ENCODE data around the gene TMEM218.

Gene TMEM218

GRCh38 chr11:125079878-125080530 is 31.4 kb downstream of the TMEM218 start:
- TF ChIP-seq GATA3 (IDR thresholded peaks at IDR 0.05; ENCODE audit: low read depth, low read length) (no peak), GATA2 (IDR thresholded peaks at IDR 0.05; ENCODE audit: low read depth, low read length) (no peak)

- no peak for TF ChIP-seq GATA2 (IDR thresholded peaks at IDR 0.05; ENCODE audit: low read depth, low read length)
- TF ChIP-seq GATA3 (IDR thresholded peaks at IDR 0.05; ENCODE audit: low read depth, low read length) = no peak
Measured at GRCh38 chr11:125079151-125079877, 32.1 kb downstream of the TMEM218 start.

GRCh38 chr11:125078516-125079140 is 32.8 kb downstream of the TMEM218 start:
- TF ChIP-seq GATA3 (IDR thresholded peaks at IDR 0.05; ENCODE audit: low read depth, low read length) (no peak), GATA2 (IDR thresholded peaks at IDR 0.05; ENCODE audit: low read depth, low read length) (no peak)

GRCh38 chr11:125078016-125078415 is 33.4 kb downstream of the TMEM218 start:
- TF ChIP-seq GATA2 (IDR thresholded peaks at IDR 0.05; ENCODE audit: low read depth, low read length) (no peak), GATA3 (IDR thresholded peaks at IDR 0.05; ENCODE audit: low read depth, low read length) (no peak)

- TF ChIP-seq GATA3 (IDR thresholded peaks at IDR 0.05; ENCODE audit: low read depth, low read length) (no peak), GATA2 (IDR thresholded peaks at IDR 0.05; ENCODE audit: low read depth, low read length) (no peak)
Measured at GRCh38 chr11:125076378-125076945, 35.0 kb downstream of the TMEM218 start.

- TF ChIP-seq GATA3 (IDR thresholded peaks at IDR 0.05; ENCODE audit: low read depth, low read length) = no peak
- TF ChIP-seq GATA2 (IDR thresholded peaks at IDR 0.05; ENCODE audit: low read depth, low read length) = no peak
Measured at GRCh38 chr11:125075900-125076317, 35.5 kb downstream of the TMEM218 start.

GRCh38 chr11:125075242-125075625 is 36.2 kb downstream of the TMEM218 start:
- no peak for TF ChIP-seq GATA2 (IDR thresholded peaks at IDR 0.05; ENCODE audit: low read depth, low read length)
- TF ChIP-seq GATA3 (IDR thresholded peaks at IDR 0.05; ENCODE audit: low read depth, low read length) = no peak

- TF ChIP-seq GATA2 (IDR thresholded peaks at IDR 0.05; ENCODE audit: low read depth, low read length) (no peak), GATA3 (IDR thresholded peaks at IDR 0.05; ENCODE audit: low read depth, low read length) (no peak)
Measured at GRCh38 chr11:125074511-125075241, 36.8 kb downstream of the TMEM218 start.

GRCh38 chr11:125073616-125074483 is 37.6 kb downstream of the TMEM218 start:
- TF ChIP-seq GATA3 (IDR thresholded peaks at IDR 0.05; ENCODE audit: low read depth, low read length) = no peak
- TF ChIP-seq GATA2 (IDR thresholded peaks at IDR 0.05; ENCODE audit: low read depth, low read length) = no peak

- TF ChIP-seq GATA3 (IDR thresholded peaks at IDR 0.05; ENCODE audit: low read depth, low read length) (no peak), GATA2 (IDR thresholded peaks at IDR 0.05; ENCODE audit: low read depth, low read length) (no peak)
Measured at GRCh38 chr11:125072961-125073590, 38.4 kb downstream of the TMEM218 start.

GRCh38 chr11:125072218-125072960 is 39.0 kb downstream of the TMEM218 start:
- no peak for TF ChIP-seq GATA2 (IDR thresholded peaks at IDR 0.05; ENCODE audit: low read depth, low read length)
- TF ChIP-seq GATA3 (IDR thresholded peaks at IDR 0.05; ENCODE audit: low read depth, low read length) = no peak

- TF ChIP-seq GATA2 (IDR thresholded peaks at IDR 0.05; ENCODE audit: low read depth, low read length) (no peak), GATA3 (IDR thresholded peaks at IDR 0.05; ENCODE audit: low read depth, low read length) (no peak)
Measured at GRCh38 chr11:125071846-125072217, 39.6 kb downstream of the TMEM218 start.

Data from SH-SY5Y (cell line).